CD14-positive monocyte (primary cell): ENCODE data around the gene ADAMTS17. TPM values are rescaled to one million over a fixed set of nuclear protein-coding genes. Genes with fewer than 3 reads are reported as not detected.

ENCODE experiments used
- DNase-seq, 3 donors: peaks; one replicate each; pipeline ENCODE4 v3.0.0-alpha.2; 2011 to 2022
- H2AFZ ChIP-seq: 2 replicates; pipeline ENCODE4 v1.6.0; 2012; ENCODE audit warnings: mild to moderate bottlenecking, low read depth, low read length, inconsistent platforms; ENCODE audit not compliant: insufficient read depth, poor library complexity, severe bottlenecking
- H3K27ac ChIP-seq, 2 donors: 1 replicate in 1 of 2; 2 replicates in 1 of 2; pipeline ENCODE4 v1.5.1; 2012 to 2013; ENCODE audit warnings: low read length in 2 of 2, control low read depth in 1 of 2, inconsistent platforms in 1 of 2, low read depth in 1 of 2, mild to moderate bottlenecking in 1 of 2
- H3K27me3 ChIP-seq, 2 donors: one replicate each; pipeline versions ENCODE4 v1.6.0 to v1.6.1; 2011 to 2013; ENCODE audit warnings: low read length in 2 of 2; ENCODE audit not compliant: control insufficient read depth in 2 of 2, insufficient read depth in 2 of 2
- H3K36me3 ChIP-seq, 2 donors: replicated peaks in 1 of 2; 1 replicate in 1 of 2; 2 replicates in 1 of 2; pipeline versions ENCODE4 v1.5.1 to v1.6.1; 2012 to 2013; ENCODE audit warnings: low read length in 2 of 2, control low read depth in 1 of 2, inconsistent platforms in 1 of 2, mild to moderate bottlenecking in 1 of 2; ENCODE audit not compliant: insufficient read depth in 2 of 2, control insufficient read depth in 1 of 2
- H3K4me1 ChIP-seq, 2 donors: 1 replicate in 1 of 2; 2 replicates in 1 of 2; pipeline versions ENCODE4 v1.5.1 to v1.6.1; 2012 to 2013; ENCODE audit warnings: low read length in 2 of 2, control low read depth in 1 of 2, inconsistent platforms in 1 of 2, mild to moderate bottlenecking in 1 of 2, moderate library complexity in 1 of 2; ENCODE audit not compliant: insufficient read depth in 2 of 2, control insufficient read depth in 1 of 2
- H3K4me2 ChIP-seq: replicated peaks from 2 replicates; pipeline ENCODE3; 2012; ENCODE audit warnings: low read length, moderate library complexity, mild to moderate bottlenecking; ENCODE audit not compliant: poor library complexity, severe bottlenecking; ENCODE audit errors: extremely low read depth
- H3K4me3 ChIP-seq, 3 experiments: fragments of 200-600 bp in 1 of 3; sonication (generic) in 1 of 3; replicated peaks in 1 of 3; 1 replicate in 2 of 3; 2 replicates in 1 of 3; pipeline ENCODE4 v1.5.1; 2011 to 2013; ENCODE audit warnings: low read length in 3 of 3, mild to moderate bottlenecking in 3 of 3, control low read depth in 2 of 3, low read depth in 2 of 3, inconsistent platforms in 1 of 3, moderate library complexity in 1 of 3
- H3K79me2 ChIP-seq: 2 replicates; pipeline ENCODE4 v1.6.0; 2012; ENCODE audit warnings: mild to moderate bottlenecking, control low read depth, inconsistent platforms, low read length, moderate library complexity; ENCODE audit not compliant: insufficient read depth
- H3K9ac ChIP-seq: 2 replicates; pipeline ENCODE4 v1.6.0; 2017; ENCODE audit warnings: low read length, mild to moderate bottlenecking; ENCODE audit not compliant: insufficient read depth, poor library complexity, severe bottlenecking
- H3K9me3 ChIP-seq, 2 donors: replicated peaks in 1 of 2; 1 replicate in 1 of 2; 2 replicates in 1 of 2; pipeline versions ENCODE4 v1.5.1 to v1.6.1; 2012 to 2013; ENCODE audit warnings: low read length in 2 of 2, control low read depth in 1 of 2; ENCODE audit not compliant: control insufficient read depth in 1 of 2, insufficient read depth in 1 of 2
- H4K20me1 ChIP-seq: 2 replicates; pipeline ENCODE4 v1.6.0; 2012; ENCODE audit warnings: mild to moderate bottlenecking, low read length, control low read depth, moderate library complexity; ENCODE audit not compliant: insufficient read depth
- H3K27ac Mint-ChIP-seq, 7 donors: one replicate each; pipeline ENCODE4 v1.8.0; 2020; ENCODE audit warnings: mild to moderate bottlenecking in 7 of 7, mixed read lengths in 7 of 7, moderate library complexity in 6 of 7, inconsistent platforms in 2 of 7
- H3K27me3 Mint-ChIP-seq, 3 donors: one replicate each; pipeline ENCODE4 v1.8.0; 2021 to 2022; ENCODE audit warnings: low read depth in 3 of 3, mild to moderate bottlenecking in 3 of 3, mixed read lengths in 3 of 3, moderate library complexity in 3 of 3, inconsistent platforms in 1 of 3
- H3K36me3 Mint-ChIP-seq, 2 donors: one replicate each; pipeline ENCODE4 v1.8.0; 2020; ENCODE audit warnings: mixed read lengths in 2 of 2, inconsistent platforms in 1 of 2, mild to moderate bottlenecking in 1 of 2
- H3K4me1 Mint-ChIP-seq: one replicate; pipeline ENCODE4 v1.8.0; 2020; ENCODE audit warnings: mild to moderate bottlenecking, mixed read lengths
- H3K4me3 Mint-ChIP-seq, 2 donors: one replicate each; pipeline ENCODE4 v1.8.0; 2020; ENCODE audit warnings: mild to moderate bottlenecking in 2 of 2, mixed read lengths in 2 of 2, moderate library complexity in 1 of 2
- H3K9me3 Mint-ChIP-seq, 7 donors: one replicate each; pipeline ENCODE4 v1.8.0; 2020 to 2022; ENCODE audit warnings: mixed read lengths in 7 of 7, mild to moderate bottlenecking in 6 of 7, moderate library complexity in 6 of 7, inconsistent platforms in 2 of 7
- CTCF ChIP-seq: fragments of 200-600 bp; IDR thresholded peaks from one replicate; pipeline ENCODE4 v1.8.0; 2022; ENCODE audit warnings: antibody characterized with exemption, mild to moderate bottlenecking
- WGBS: methylation state at CpG from one replicate; pipeline ENCODE4 v1.1.5; 2013; ENCODE audit warnings: missing lambda C conversion rate; ENCODE audit not compliant: insufficient coverage; 5-methylcytosine and 5-hydroxymethylcytosine counted together
- intact Hi-C, 2 donors: fragments of 100-400 bp; cut with micrococcal nuclease; formaldehyde crosslinking; loops; one replicate each; pipeline versions ENCODE4 v1.15.0 to v1.15.1; 2023
- polyA plus RNA-seq, 3 donors: library from polyadenylated mRNA; depleted of rRNA in 1 of 3; unstranded in 2 of 3; stranded (reverse) in 1 of 3; fragments of 300-500 nt in 2 of 3; fragments of >200 nt in 1 of 3; fragmentation: Illumina TruSeq in 2 of 3; gene quantifications; 1 replicate in 2 of 3; 2 replicates in 1 of 3; pipeline ENCODE4 v1.2.3, GENCODE V29; 2012 to 2021

ADAMTS17 gene
- polyA plus RNA-seq, 3 donors = 0.03 to 0.25 TPM; not detected in 1

- no peaks in the 10 kb centered on the region for H3K4me1 ChIP-seq
- Mint-ChIP-seq H3K4me3 (no peak overlapping the region), H3K9me3 (peaks cover 19 to 44% (median 35%) of the 10 kb centered on the region in 7 donors), H3K4me1 (no peaks in the 10 kb centered on the region), H3K27me3 (peaks cover 0 to 3% (median 0%) of the 10 kb centered on the region in 3 donors), H3K36me3 (no peaks in the 10 kb centered on the region), H3K27ac (no peak overlapping the region)
- no peak overlapping the region for H3K4me2 ChIP-seq
- no peak overlapping the region for H3K9ac ChIP-seq
- no peak overlapping the region for H3K4me3 ChIP-seq
- H3K9me3 ChIP-seq = peaks cover 26 to 30% of the 10 kb centered on the region in 2 donors
- WGBS = 88% methylated on average over 7 of the region's 8 CpGs
- H3K36me3 ChIP-seq = no peaks in the 10 kb centered on the region
- DNase-seq = no peak
- no peak for TF ChIP-seq CTCF
- no peak overlapping the region for H2AFZ ChIP-seq
- H4K20me1 ChIP-seq = no peaks in the 10 kb centered on the region
- no peaks in the 10 kb centered on the region for H3K79me2 ChIP-seq
- no peaks in the 10 kb centered on the region for H3K27me3 ChIP-seq
- no peak overlapping the region for H3K27ac ChIP-seq
- intact Hi-C loops = no loop called here
Observed at GRCh38 chr15:100150906-100151305, 190.9 kb downstream of the ADAMTS17 start.

- H3K4me3 ChIP-seq = no peak overlapping the region
- WGBS = 100% methylated on average over 3 of the region's 3 CpGs
- no peak for DNase-seq
- Mint-ChIP-seq H3K9me3 (peaks cover 19 to 39% (median 32%) of the 10 kb centered on the region in 7 donors), H3K36me3 (no peaks in the 10 kb centered on the region), H3K4me1 (no peaks in the 10 kb centered on the region), H3K27ac (no peak overlapping the region), H3K27me3 (peaks cover 0 to 3% (median 0%) of the 10 kb centered on the region in 3 donors), H3K4me3 (no peak overlapping the region)
- no peak for TF ChIP-seq CTCF
- no peaks in the 10 kb centered on the region for H3K4me1 ChIP-seq
- intact Hi-C loops = no loop called here
- no peak overlapping the region for H2AFZ ChIP-seq
- H3K79me2 ChIP-seq = no peaks in the 10 kb centered on the region
- no peak overlapping the region for H3K9ac ChIP-seq
- H3K36me3 ChIP-seq = no peaks in the 10 kb centered on the region
- peaks cover 26 to 30% of the 10 kb centered on the region in 2 donors for H3K9me3 ChIP-seq
- H3K27ac ChIP-seq = no peak overlapping the region
- H4K20me1 ChIP-seq = no peaks in the 10 kb centered on the region
- no peaks in the 10 kb centered on the region for H3K27me3 ChIP-seq
- H3K4me2 ChIP-seq = no peak overlapping the region
Observed at GRCh38 chr15:100147828-100148227, 193.9 kb downstream of the ADAMTS17 start.
